Trophoblast cell (in vitro differentiated cells and primary cell): ENCODE results near the gene FGF6.

Experiments used
- DNase-seq, 2 donors: peaks; one replicate each; pipeline ENCODE4 v3.0.0-alpha.2; 2016
- H2AFZ ChIP-seq: 2 replicates; pipeline ENCODE4 v1.6.1; 2013; ENCODE audit warnings: low read length, moderate library complexity, mild to moderate bottlenecking; ENCODE audit not compliant: insufficient read depth, poor library complexity
- H2AK5ac ChIP-seq: 2 replicates; pipeline ENCODE4 v1.6.1; 2013; ENCODE audit warnings: mild to moderate bottlenecking, low read length
- H2BK120ac ChIP-seq: 2 replicates; pipeline ENCODE4 v1.6.1; 2013; ENCODE audit warnings: low read length, mild to moderate bottlenecking, moderate library complexity; ENCODE audit not compliant: insufficient read depth, poor library complexity
- H2BK12ac ChIP-seq: 2 replicates; pipeline ENCODE4 v1.6.1; 2013; ENCODE audit warnings: mild to moderate bottlenecking, low read length, moderate library complexity
- H2BK5ac ChIP-seq: 2 replicates; pipeline ENCODE4 v1.6.1; 2013; ENCODE audit warnings: low read length, low read depth, moderate library complexity, mild to moderate bottlenecking; ENCODE audit not compliant: poor library complexity
- H3K14ac ChIP-seq: 2 replicates; pipeline ENCODE4 v1.6.1; 2013; ENCODE audit warnings: mild to moderate bottlenecking, low read length
- H3K18ac ChIP-seq: 2 replicates; pipeline ENCODE4 v1.6.1; 2013; ENCODE audit warnings: mild to moderate bottlenecking, low read length
- H3K23ac ChIP-seq: 2 replicates; pipeline ENCODE4 v1.6.1; 2013; ENCODE audit warnings: low read length
- H3K27ac ChIP-seq: 2 replicates; pipeline ENCODE4 v1.5.1; 2013; ENCODE audit warnings: low read depth, mild to moderate bottlenecking, inconsistent platforms, low read length, moderate library complexity
- H3K27me3 ChIP-seq: 2 replicates; pipeline ENCODE4 v1.6.1; 2013; ENCODE audit warnings: inconsistent platforms, mild to moderate bottlenecking, low read length, moderate library complexity; ENCODE audit not compliant: insufficient read depth
- H3K36me3 ChIP-seq, 2 experiments: 1 replicate in 1 of 2; 2 replicates in 1 of 2; pipeline ENCODE4 v1.6.1; 2013; ENCODE audit warnings: low read length in 2 of 2, mild to moderate bottlenecking in 2 of 2, moderate library complexity in 1 of 2; ENCODE audit not compliant: insufficient read depth in 2 of 2, control insufficient read depth in 1 of 2
- H3K4ac ChIP-seq: 2 replicates; pipeline ENCODE4 v1.6.1; 2013; ENCODE audit warnings: low read depth, mild to moderate bottlenecking, low read length, moderate library complexity
- H3K4me1 ChIP-seq, 2 experiments: 1 replicate in 1 of 2; 2 replicates in 1 of 2; pipeline ENCODE4 v1.6.1; 2013; ENCODE audit warnings: low read length in 2 of 2, mild to moderate bottlenecking in 2 of 2, moderate library complexity in 1 of 2; ENCODE audit not compliant: insufficient read depth in 2 of 2, control insufficient read depth in 1 of 2
- H3K4me2 ChIP-seq: 2 replicates; pipeline ENCODE4 v1.6.1; 2013; ENCODE audit warnings: inconsistent platforms, mild to moderate bottlenecking, low read length, moderate library complexity
- H3K4me3 ChIP-seq: 2 replicates; pipeline ENCODE4 v1.5.1; 2013; ENCODE audit warnings: mild to moderate bottlenecking, low read depth, low read length, inconsistent platforms
- H3K79me1 ChIP-seq: one replicate; pipeline ENCODE4 v1.6.1; 2013; ENCODE audit warnings: low read length
- H3K79me2 ChIP-seq: 2 replicates; pipeline ENCODE4 v1.6.1; 2013; ENCODE audit warnings: low read length, mild to moderate bottlenecking; ENCODE audit not compliant: control insufficient read depth, insufficient read depth, poor library complexity
- H3K9ac ChIP-seq: 2 replicates; pipeline ENCODE4 v1.6.1; 2013; ENCODE audit warnings: mild to moderate bottlenecking, low read length
- H3K9me3 ChIP-seq: 2 replicates; pipeline ENCODE4 v1.6.1; 2013; ENCODE audit warnings: low read depth, mild to moderate bottlenecking, control low read depth, inconsistent platforms, low read length; ENCODE audit not compliant: insufficient read depth
- H4K12ac ChIP-seq: 2 replicates; pipeline ENCODE4 v1.6.1; 2013; ENCODE audit warnings: low read depth, mild to moderate bottlenecking, low read length, moderate library complexity
- H4K8ac ChIP-seq: 2 replicates; pipeline ENCODE4 v1.6.1; 2013; ENCODE audit warnings: low read depth, mild to moderate bottlenecking, low read length, moderate library complexity
- H4K91ac ChIP-seq: one replicate; pipeline ENCODE4 v1.6.1; 2013; ENCODE audit warnings: low read depth, mild to moderate bottlenecking, low read length, moderate library complexity
- WGBS: extraction: QIAGEN DNeasy Blood & Tissue Kit; methylation state at CpG from one replicate; pipeline ENCODE4 v1.1.7; 2013; ENCODE audit warnings: missing lambda C conversion rate; ENCODE audit not compliant: insufficient read length, insufficient coverage; ENCODE audit errors: extremely low coverage; 5-methylcytosine and 5-hydroxymethylcytosine counted together

Gene FGF6

DNA sequence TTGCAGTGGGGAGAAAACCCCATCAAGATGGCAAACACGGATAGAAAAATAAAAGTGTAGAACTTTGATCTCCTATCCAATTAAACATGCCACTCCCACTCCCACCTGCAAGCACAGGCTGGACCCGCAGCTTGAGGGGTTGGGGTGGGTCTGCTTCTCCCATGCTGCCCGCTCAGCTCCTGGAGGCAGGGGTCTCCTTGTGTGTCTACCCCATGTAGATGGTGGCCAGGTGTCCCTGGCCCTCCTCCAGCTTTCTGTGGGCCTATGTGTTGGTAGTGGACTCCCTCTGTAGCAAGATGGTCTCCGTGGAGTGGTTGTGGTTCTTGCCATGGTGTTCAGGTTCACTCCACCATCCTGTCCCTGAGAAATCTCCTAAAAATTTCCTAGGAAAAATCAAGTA is 42.6 kb downstream of the FGF6 start:
- Histone ChIP-seq H2AFZ (no peak overlapping the region), H3K79me2 (no peaks in the 10 kb centered on the region)

DNA sequence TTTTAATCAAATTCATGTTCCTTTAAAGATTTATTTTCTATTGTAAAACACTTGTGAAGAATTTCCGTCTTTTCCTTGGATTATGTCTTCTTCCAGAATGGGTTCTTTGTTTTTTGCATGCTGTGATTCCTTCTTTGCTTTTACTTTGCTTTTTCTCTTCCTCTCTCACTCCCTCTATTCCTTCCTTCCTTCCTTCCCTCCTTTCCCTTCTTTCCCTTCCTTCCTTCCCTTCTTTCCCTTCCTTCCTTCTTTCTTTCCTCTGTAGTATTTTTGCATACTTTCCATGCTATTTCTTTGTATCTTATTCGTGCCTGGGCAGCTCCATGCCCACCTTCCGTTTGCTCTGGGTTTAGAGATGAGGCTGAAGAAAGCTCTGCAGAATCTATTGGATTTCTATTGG is 44.5 kb downstream of the FGF6 start:
- Histone ChIP-seq H2AFZ (no peak overlapping the region), H3K27ac (no peak overlapping the region), H3K14ac (no peak overlapping the region), H2AK5ac (no peak overlapping the region), H3K18ac (no peak overlapping the region), H4K12ac (no peak overlapping the region), H3K4me1 (no peaks in the 10 kb centered on the region), H3K9ac (no peak overlapping the region), H3K79me2 (no peaks in the 10 kb centered on the region), H3K36me3 (no peaks in the 10 kb centered on the region), H2BK5ac (no peak overlapping the region), H4K91ac (no peak overlapping the region), H3K4me2 (no peak overlapping the region), H2BK120ac (no peak overlapping the region), H3K23ac (no peak overlapping the region), H3K9me3 (peaks cover 2% of the 10 kb centered on the region), H3K4ac (no peak overlapping the region), H3K4me3 (no peak overlapping the region), H4K8ac (no peak overlapping the region), H2BK12ac (no peak overlapping the region), H3K79me1 (no peaks in the 10 kb centered on the region), H3K27me3 (no peaks in the 10 kb centered on the region)
- no peak for DNase-seq
- WGBS, result no CpG with 5 or more reads among the region's 3 CpGs

More for the DNA sequence above, 42.6 kb downstream of the FGF6 start:
- Histone ChIP-seq H3K79me1 (no peaks in the 10 kb centered on the region), H3K4me3 (no peak overlapping the region), H4K91ac (no peak overlapping the region), H3K14ac (no peak overlapping the region), H4K8ac (no peak overlapping the region), H3K9ac (no peak overlapping the region), H3K4me1 (no peaks in the 10 kb centered on the region), H2BK12ac (no peak overlapping the region), H2BK5ac (no peak overlapping the region), H3K4me2 (no peak overlapping the region), H2AK5ac (no peak overlapping the region), H2BK120ac (no peak overlapping the region), H3K9me3 (peaks cover 2% of the 10 kb centered on the region), H3K23ac (no peak overlapping the region), H3K18ac (no peak overlapping the region), H3K27me3 (no peaks in the 10 kb centered on the region), H3K27ac (no peak overlapping the region), H4K12ac (no peak overlapping the region), H3K36me3 (no peaks in the 10 kb centered on the region), H3K4ac (no peak overlapping the region)
- no peak for DNase-seq
- no CpG with 5 or more reads among the region's 4 CpGs for WGBS

DNA sequence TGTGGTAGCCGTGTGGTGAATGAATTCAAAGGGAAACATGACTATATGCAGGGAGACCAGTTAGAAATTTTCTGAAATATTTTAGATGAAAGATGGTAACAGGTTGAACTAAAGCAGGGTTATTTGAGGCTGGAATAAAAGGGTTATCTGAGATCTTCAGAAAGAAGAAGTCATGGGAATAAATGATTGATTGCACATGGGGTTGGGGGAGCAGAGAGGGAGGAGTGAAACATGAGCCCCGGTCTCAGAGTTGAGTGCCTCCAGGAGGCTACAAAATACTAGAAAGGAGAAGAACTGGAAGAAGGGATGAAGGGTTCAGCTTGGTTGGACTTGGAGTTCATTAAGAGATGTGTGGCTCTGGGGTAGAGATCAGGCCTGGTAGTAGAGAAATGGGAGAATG is 49.8 kb downstream of the FGF6 start:
- Histone ChIP-seq H3K9ac (no peak overlapping the region), H2BK120ac (no peak overlapping the region), H3K4ac (no peak overlapping the region), H3K4me3 (no peak overlapping the region), H2AK5ac (no peak overlapping the region), H4K12ac (no peak overlapping the region), H3K23ac (no peak overlapping the region), H4K91ac (no peak overlapping the region), H2BK5ac (no peak overlapping the region), H3K27me3 (no peaks in the 10 kb centered on the region), H3K4me1 (no peaks in the 10 kb centered on the region), H3K36me3 (no peaks in the 10 kb centered on the region), H4K8ac (no peak overlapping the region), H3K79me2 (no peaks in the 10 kb centered on the region), H3K14ac (no peak overlapping the region), H2AFZ (no peak overlapping the region), H3K18ac (no peak overlapping the region), H3K79me1 (no peaks in the 10 kb centered on the region), H3K4me2 (no peak overlapping the region), H2BK12ac (no peak overlapping the region), H3K9me3 (no peaks in the 10 kb centered on the region), H3K27ac (no peak overlapping the region)
- no peak for DNase-seq
- WGBS, result no CpG with 5 or more reads among the region's 2 CpGs

DNA sequence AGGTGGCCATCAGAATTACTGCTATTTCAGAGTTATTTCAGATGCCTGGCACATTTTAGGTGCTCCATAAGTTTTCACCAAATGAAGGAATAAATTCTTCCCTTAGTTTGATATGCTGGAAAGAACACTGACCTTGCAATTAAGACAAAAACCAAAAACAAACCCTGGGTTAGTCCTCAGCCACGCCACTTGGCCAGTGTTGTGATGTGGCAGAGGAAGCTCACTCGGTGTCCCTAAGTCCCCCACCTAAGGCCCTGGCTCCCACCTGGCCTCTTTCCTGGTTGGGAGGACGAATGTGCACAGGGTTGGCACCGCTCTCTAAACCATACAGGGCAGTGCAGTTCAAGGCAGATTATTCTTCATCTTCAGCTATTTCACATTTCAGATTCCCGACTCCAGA is 52.4 kb downstream of the FGF6 start:
- WGBS, result no CpG with 5 or more reads among the region's 5 CpGs
- H4K91ac ChIP-seq, result no peak overlapping the region
- no peak for DNase-seq

More for the DNA sequence above, 52.4 kb downstream of the FGF6 start:
- H3K4me1 ChIP-seq, result no peaks in the 10 kb centered on the region
- H2AFZ ChIP-seq, result no peak overlapping the region
- H3K79me1 ChIP-seq, result no peaks in the 10 kb centered on the region
- H2BK120ac ChIP-seq, result no peak overlapping the region
- no peak overlapping the region for H3K14ac ChIP-seq
- H3K23ac ChIP-seq, result no peak overlapping the region
- H3K18ac ChIP-seq, result no peak overlapping the region
- H3K9ac ChIP-seq, result no peak overlapping the region
- H2BK12ac ChIP-seq, result no peak overlapping the region
- no peak overlapping the region for H3K27ac ChIP-seq
- no peaks in the 10 kb centered on the region for H3K36me3 ChIP-seq
- no peak overlapping the region for H2AK5ac ChIP-seq
- no peak overlapping the region for H4K12ac ChIP-seq
- no peak overlapping the region for H3K4me2 ChIP-seq
- H3K4ac ChIP-seq, result no peak overlapping the region
- no peak overlapping the region for H4K8ac ChIP-seq
- H2BK5ac ChIP-seq, result no peak overlapping the region
- no peaks in the 10 kb centered on the region for H3K79me2 ChIP-seq
- no peaks in the 10 kb centered on the region for H3K9me3 ChIP-seq
- no peaks in the 10 kb centered on the region for H3K27me3 ChIP-seq
- H3K4me3 ChIP-seq, result peak overlapping the region; percentile 23
